Stimulated activated CD8-positive, alpha-beta memory T cell treated with anti-CD3 and anti-CD28 coated beads, Interleukin-15, amount 100 ng/mL, for 4 hours (primary cell): ENCODE measurements around the gene ILDR1.
"Not testable (repeated sequence)": the region's sequence is repeated elsewhere in the genome, so short reads cannot be mapped to it uniquely, and the experiment has no call there.

Experiments
- DNase-seq, 2 donors: peaks; one replicate each; pipeline ENCODE4 v3.0.0-alpha.2; 2020; ENCODE audit warnings: low read depth in 2 of 2

ILDR1 gene

DNA sequence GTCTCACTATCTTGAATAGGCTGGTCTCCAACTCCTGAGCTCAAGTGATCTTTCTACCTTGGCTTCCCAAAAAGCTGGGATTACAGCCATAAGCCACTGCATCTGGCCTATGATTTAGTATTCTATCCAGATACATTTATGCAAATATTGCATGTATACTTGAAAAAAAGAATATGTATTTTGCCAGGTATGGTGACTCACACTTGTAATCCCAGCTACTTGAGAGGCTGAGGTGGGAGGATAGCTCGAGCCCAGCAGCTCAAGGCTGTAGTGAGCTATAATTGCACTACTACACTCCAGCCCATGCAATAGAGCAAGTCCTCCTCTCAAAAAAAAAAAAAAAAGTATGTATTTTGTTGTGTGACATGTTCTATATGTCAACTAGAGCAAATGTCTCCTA is 73.4 kb downstream of the ILDR1 start:
- DNase-seq, result no peak

DNA sequence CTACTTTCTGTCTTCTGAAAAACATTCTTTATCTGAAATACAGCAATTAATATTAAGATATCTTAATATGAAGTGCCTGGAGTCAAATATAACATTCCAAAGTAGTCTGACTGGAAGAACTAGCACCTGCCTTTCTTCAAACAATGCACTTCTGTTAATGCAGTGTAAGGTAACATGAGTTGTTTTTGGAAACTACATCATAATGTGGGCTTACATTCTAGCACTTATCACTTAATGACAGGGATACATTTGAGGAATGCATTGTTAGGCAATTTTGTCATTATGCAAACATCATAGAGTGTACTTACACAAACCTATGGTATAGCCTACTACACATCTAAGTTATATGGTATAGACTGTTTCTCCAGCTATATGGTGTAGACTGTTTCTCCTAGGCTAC is 78.6 kb downstream of the ILDR1 start:
- DNase-seq, result no peak

DNA sequence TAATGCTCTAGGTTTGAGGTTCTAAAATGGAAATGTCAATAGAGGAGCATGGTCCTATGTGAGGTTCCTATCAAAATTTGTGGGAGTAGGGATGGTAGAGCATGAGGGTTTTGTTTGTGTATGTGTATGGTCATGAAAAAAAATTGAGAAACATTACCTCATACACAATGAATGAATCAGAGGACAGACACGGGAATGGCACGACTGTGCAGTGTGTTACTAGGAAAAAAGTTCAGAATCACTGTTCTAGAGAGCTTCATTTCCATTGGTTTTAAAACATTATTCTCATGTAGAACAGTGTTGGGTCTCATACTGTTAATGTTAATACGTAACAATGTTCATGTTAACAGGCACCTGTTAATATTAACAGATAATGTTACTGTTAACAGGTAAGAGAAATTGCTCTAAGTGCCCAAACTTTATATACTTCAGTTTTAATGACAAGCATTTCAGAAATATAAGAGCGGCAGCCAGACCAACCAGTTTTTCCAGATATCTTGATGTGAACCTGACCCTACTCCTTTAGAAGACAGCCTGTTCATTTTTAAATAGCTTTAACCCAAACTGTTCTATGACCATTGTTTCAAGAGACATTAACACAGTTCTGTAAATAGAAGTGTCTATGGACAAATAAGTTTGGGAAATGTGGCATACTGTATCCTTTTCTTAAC is 79.8 kb downstream of the ILDR1 start:
- DNase-seq, result no peak

DNA sequence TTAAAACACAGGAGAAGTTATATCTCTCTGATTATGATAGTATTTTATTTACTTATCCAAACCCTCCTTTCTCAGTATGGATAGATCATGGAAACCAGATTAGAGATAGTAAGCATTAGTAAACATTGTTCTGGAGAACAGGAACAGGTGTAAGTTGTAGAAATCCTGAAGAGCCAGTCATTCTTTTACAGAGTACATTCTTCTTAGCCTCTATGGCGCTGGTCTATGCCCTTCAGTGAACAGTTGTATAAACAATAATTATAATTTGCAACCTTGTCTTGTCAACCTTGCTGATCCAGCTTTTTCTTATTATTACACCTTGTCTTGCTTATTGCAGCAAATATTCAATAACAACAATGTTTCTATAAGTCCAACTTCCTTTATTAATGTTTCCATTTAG is 80.5 kb downstream of the ILDR1 start:
- no peak for DNase-seq

DNA sequence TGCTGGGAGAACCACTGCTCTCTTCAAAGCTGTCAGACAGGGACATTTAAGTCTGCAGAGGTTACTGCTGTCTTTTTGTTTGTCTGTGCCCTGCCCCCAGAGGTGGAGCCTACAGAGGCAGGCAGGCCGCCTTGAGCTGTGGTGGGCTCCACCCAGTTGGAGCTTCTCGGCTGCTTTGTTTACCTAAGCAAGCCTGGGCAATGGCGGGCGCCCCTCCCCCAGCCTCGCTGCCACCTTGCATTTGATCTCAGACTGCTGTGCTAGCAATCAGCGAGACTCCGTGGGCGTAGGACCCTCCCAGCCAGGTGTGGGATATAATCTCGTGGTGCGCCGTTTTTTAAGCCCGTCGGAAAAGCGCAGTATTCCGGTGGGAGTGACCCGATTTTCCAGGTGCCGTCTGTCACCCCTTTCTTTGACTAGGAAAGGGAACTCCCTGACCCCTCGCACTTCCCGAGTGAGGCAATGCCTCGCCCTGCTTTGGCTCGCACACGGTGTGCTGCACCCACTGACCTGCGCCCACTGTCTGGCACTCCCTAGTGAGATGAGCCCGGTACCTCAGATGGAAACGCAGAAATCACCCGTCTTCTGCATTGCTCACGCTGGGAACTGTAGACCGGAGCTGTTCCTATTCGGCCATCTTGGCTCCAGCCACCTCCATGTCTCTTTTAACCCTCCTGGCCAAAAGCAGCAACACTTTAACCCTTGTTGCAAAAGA is 83.7 kb downstream of the ILDR1 start:
- DNase-seq, result not testable (repeated sequence)
